Activated T-cell treated with anti-CD3 and anti-CD28 coated beads, Interleukin-2, amount 50 U/mL, for 4 hours (primary cell): ENCODE results near the gene PPAT. TPM values are rescaled to one million over a fixed set of nuclear protein-coding genes. Genes with fewer than 3 reads are reported as not detected.
"Not testable (repeated sequence)": the region's sequence is repeated elsewhere in the genome, so short reads cannot be mapped to it uniquely, and the experiment has no call there.

Experiments used
- ATAC-seq, 2 donors: fragments of 200-7000 bp; cut with Tn5 transposase; one replicate each; pipeline ENCODE4 v1.10.0; 2021
- DNase-seq: peaks from one replicate; pipeline ENCODE4 v3.0.0-alpha.2; 2020
- H3K27me3 Mint-ChIP-seq: one replicate; pipeline ENCODE4 v1.8.0; 2021; ENCODE audit warnings: low read depth, mixed read lengths
- H3K36me3 Mint-ChIP-seq: one replicate; pipeline ENCODE4 v1.8.0; 2022; ENCODE audit warnings: mixed read lengths; ENCODE audit not compliant: insufficient read depth
- H3K4me1 Mint-ChIP-seq: one replicate; pipeline ENCODE4 v1.8.0; 2021; ENCODE audit warnings: low read depth, mixed read lengths
- H3K4me3 Mint-ChIP-seq: one replicate; pipeline ENCODE4 v1.8.0; 2021; ENCODE audit warnings: mild to moderate bottlenecking, moderate library complexity, mixed read lengths
- H3K9me3 Mint-ChIP-seq: one replicate; pipeline ENCODE4 v1.8.0; 2021; ENCODE audit warnings: mixed read lengths
- total RNA-seq, 3 donors: library from RNA; stranded (reverse); gene quantifications; one replicate each; pipeline ENCODE4 v1.2.1, GENCODE V29; 2021

The PPAT gene
- total RNA-seq = 10 to 100 TPM; 68.9 to 79.0 (median 76.7) TPM

DNA sequence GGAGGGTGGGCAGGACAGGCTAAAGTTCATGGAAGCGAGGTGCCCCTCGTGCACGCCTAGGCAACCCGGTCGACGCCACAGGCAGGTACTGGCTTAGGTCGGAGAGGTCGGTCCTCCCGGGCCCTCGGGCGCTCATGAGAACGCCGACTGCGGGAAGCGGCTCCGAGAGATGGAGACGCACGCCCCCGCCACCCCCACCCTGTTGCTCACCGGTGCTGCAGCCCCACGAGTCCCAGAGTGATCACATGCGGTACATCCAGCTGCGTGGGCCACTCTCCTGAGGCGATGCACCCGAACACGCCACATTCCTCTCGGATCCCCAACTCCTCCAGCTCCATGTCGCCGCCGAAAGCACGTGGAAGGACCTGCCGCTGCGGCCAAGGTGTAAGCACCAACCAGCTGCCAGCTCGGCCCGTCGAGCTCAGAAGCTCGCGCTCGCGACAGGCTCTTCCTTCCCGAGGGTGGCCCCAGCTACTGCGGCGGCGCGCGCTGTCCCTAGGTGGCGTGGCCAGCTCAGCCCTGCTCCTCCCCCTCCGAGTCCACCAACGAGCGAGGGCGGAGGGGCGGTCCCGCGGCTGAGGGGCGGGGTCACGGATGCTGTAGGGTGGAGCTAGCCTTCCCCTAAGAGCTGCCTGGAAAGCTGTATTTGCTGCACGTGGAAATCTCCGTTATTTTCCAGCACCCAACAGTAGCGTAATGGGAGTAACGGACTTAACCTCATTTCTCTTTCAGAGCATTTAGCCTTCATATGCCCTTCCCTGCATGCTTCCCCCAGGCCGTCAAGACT, at the start of gene PPAT:
Gene PPAT (minus strand): TSS at position 476 of the 787 bp plus-strand sequence. CDS start 138 bp downstream, at position 338.
- peak within 1 kb of the TSS; percentile 95 for H3K4me3 Mint-ChIP-seq
- no peaks in the 10 kb centered on the region for H3K9me3 Mint-ChIP-seq
- ATAC-seq = peak; percentile 78 to 79
- peaks cover 13% of the 10 kb centered on the region for H3K36me3 Mint-ChIP-seq
- DNase-seq = peak; percentile 99
- H3K4me1 Mint-ChIP-seq = peaks cover 45% of the 10 kb centered on the region
- H3K27me3 Mint-ChIP-seq = no peaks in the 10 kb centered on the region

DNA sequence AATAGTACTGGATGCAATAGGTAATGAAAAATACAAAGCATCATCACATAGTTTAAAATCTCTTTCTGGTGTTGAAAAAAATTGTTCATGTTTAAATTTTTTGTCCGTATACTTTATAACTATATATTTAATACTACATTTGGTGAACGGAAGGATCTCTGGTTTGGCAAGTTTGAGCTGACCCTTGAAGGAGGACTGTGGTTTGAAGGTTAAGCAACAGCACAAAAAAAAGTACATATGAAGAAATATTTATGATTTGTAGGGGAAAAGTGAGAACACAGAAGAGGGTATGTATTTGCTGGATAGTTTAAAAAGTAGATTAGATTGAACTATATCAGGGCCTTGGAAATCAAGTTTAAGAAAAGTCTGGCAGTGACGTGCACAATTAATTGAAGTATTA, 45.3 kb upstream of the PPAT start:
- no peaks in the 10 kb centered on the region for H3K4me1 Mint-ChIP-seq
- ATAC-seq (no peak), DNase-seq (no peak)
- no peak overlapping the region for H3K4me3 Mint-ChIP-seq
- no peaks in the 10 kb centered on the region for H3K9me3 Mint-ChIP-seq
- H3K27me3 Mint-ChIP-seq = no peaks in the 10 kb centered on the region
- peaks cover 40% of the 10 kb centered on the region for H3K36me3 Mint-ChIP-seq

DNA sequence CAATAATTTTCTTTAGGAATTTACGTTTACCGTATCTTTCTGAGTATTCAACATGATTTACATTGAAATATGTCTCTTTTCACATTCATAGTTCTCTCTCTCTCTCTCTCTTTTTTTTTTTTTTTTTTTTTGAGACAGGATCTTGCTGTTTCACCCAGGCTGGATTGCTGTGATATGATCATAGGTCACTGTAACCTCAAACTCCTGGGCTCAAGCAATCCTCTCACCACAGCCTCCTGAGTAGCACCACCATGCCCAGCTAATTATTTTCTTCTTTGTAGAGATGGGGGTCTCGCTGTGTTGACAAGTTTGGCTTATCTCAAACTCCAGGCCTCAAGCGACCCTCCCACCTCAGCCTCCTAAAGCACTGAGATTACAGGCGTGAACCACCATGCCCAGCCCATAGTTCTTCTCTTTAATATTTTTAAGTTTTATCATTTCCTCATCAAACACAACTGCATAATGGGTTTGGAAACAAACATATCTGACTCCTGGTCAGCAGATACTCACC, 41.8 kb upstream of the PPAT start:
- Mint-ChIP-seq H3K36me3 (peaks cover 42% of the 10 kb centered on the region), H3K27me3 (no peaks in the 10 kb centered on the region), H3K4me3 (no peak overlapping the region), H3K9me3 (no peaks in the 10 kb centered on the region), H3K4me1 (no peaks in the 10 kb centered on the region)
- no peak for ATAC-seq
- DNase-seq = no peak

DNA sequence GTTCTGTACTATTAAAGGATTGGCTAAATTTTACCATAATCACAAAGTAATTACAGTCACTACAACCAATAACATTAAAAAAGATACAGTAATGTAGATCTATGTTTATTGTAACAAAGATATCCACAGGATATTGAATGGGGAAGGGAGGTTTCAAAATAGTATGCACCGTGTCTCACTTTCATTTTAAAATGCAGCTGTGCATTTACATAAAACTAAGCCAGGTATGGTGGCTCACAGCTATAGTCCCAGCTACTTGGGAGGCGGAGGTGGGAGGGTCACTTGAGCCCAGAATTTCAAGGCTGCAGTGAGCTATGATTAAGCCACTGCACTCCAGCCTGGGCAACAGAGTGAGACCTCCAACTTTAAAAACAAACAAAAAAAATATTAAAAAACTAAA, 40.5 kb upstream of the PPAT start:
- no peaks in the 10 kb centered on the region for H3K4me1 Mint-ChIP-seq
- DNase-seq = no peak
- no peaks in the 10 kb centered on the region for H3K9me3 Mint-ChIP-seq
- H3K4me3 Mint-ChIP-seq = no peak overlapping the region
- no peak for ATAC-seq
- H3K36me3 Mint-ChIP-seq = peaks cover 45% of the 10 kb centered on the region
- H3K27me3 Mint-ChIP-seq = no peaks in the 10 kb centered on the region

DNA sequence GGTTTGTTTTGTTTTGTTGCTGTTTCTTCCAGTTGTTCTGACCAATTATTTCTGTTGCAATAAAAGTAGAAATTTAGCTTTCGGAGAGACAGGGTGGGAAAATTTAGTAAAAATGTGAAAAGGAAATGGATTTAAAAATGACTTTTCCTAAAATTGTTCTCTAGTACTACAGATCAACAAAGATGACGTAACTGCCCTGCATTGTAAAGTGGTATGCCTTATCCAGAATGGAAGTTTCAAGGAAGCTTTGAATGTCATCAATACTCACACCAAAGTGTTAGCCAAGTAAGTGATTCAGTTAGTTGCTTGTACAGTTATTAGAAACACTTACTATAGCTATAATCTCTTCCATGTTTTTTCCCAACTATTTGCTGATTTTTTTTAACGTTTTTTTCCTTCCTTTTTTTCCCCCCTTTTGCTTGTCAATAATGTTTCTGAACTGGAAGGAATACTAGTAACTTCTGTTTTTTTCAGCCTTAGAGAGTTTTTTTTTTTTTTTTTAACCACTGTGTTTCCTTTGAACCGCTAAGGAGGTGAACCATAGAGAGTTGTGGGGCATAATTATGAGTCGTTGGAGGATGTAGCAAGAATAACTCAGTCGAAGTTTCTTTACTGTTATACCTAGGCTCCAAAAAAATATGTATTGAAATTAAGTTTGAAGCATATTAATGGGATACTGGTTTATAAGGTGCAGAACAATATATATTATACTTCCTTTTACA, 34.2 kb upstream of the PPAT start:
- Mint-ChIP-seq H3K36me3 (peaks cover 18% of the 10 kb centered on the region), H3K4me3 (peak overlapping the region; percentile 96), H3K4me1 (peaks cover 38% of the 10 kb centered on the region), H3K27me3 (no peaks in the 10 kb centered on the region), H3K9me3 (no peaks in the 10 kb centered on the region)
- ATAC-seq (no peak), DNase-seq (no peak)

DNA sequence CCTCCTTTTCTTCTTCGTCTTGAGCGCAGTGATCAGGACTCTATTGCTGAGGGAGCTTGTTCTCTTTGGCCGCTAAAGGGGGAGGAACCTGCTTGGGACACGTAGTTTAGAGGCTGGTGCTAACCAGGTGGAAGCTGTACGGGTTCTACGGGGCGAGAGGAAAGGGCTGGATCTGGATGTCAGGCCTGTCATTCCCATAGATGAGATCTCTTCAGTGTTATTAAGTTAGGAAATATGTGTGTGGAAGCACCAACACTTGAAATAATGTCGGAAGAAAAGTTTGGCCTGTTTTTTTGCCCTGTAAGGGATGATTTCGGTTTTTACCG, 32.6 kb upstream of the PPAT start:
- ATAC-seq (peak; percentile 55 to 63), DNase-seq (no peak)
- peaks cover 12% of the 10 kb centered on the region for H3K36me3 Mint-ChIP-seq
- no peaks in the 10 kb centered on the region for H3K9me3 Mint-ChIP-seq
- peaks cover 46% of the 10 kb centered on the region for H3K4me1 Mint-ChIP-seq
- peak overlapping the region; percentile 96 for H3K4me3 Mint-ChIP-seq
- H3K27me3 Mint-ChIP-seq = no peaks in the 10 kb centered on the region

DNA sequence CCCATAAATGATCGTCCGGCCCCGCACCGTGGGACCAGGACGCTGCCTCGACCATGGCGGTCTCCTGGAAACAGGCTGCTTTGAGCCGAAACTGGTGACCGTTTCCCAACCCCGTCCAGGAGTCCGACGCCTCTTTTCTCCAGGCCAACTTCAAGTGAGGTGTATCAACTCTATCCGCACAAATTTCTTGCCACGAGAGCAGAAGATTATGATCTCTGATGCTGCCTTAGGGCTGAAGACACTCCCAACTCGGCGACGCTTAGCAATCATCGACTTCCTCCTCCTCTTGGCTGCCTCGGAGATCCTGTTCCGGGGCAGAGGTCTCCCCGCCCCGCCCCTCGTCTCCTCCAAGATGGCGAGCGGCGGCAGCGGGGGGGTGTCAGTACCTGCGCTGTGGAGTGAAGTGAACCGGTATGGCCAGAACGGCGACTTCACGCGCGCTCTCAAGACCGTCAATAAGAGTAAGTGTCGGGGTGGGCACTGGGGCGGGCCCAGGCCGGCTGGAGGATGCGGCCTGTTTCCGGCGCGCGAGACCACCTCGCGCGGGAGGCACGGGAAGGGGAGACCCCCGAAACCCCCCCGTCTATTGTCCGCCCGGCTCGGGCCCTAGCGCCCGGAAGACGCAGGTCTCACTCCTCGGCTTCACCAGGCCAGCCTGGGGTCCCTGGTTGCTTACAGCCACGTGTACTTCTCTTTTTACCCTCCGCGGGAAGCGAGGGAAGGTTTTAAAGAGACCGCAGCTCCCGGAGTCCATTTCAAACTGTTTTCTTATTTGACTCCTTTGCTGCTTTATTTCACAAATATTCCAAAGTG, 32.1 kb upstream of the PPAT start, which contains the start of gene SRP72:
Gene SRP72 (plus strand): TSS at position 334 of the 813 bp plus-strand sequence. CDS start 19 bp downstream, at position 353.
- peak; percentile 82 for DNase-seq
- Mint-ChIP-seq H3K4me1 (peaks cover 46% of the 10 kb centered on the region), H3K4me3 (peak within 1 kb of the TSS; percentile 96), H3K9me3 (no peaks in the 10 kb centered on the region), H3K27me3 (no peaks in the 10 kb centered on the region), H3K36me3 (peaks cover 15% of the 10 kb centered on the region)
- peak; percentile 96 to 97 for ATAC-seq

DNA sequence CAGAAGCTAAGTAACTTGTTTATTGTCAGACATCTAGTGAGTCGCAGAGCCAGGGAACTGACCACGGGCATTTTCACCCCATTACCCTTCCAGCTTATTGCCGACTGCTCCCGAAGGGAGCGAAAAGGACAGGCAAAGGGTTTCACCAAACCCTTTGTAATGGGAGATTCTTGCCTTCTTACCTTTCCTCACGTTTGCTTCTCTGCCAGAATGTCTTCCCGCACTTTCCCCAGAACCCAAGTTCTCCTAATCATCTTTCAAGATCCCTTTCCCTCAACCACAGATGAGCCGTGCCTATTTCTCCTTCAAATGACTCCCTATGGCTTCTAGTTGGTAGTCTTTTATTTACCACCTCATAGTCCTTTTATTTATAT, 31.5 kb upstream of the PPAT start:
- Mint-ChIP-seq H3K9me3 (no peaks in the 10 kb centered on the region), H3K4me1 (peaks cover 51% of the 10 kb centered on the region), H3K27me3 (no peaks in the 10 kb centered on the region), H3K4me3 (peak overlapping the region; percentile 96), H3K36me3 (peaks cover 19% of the 10 kb centered on the region)
- DNase-seq (no peak), ATAC-seq (no peak)

DNA sequence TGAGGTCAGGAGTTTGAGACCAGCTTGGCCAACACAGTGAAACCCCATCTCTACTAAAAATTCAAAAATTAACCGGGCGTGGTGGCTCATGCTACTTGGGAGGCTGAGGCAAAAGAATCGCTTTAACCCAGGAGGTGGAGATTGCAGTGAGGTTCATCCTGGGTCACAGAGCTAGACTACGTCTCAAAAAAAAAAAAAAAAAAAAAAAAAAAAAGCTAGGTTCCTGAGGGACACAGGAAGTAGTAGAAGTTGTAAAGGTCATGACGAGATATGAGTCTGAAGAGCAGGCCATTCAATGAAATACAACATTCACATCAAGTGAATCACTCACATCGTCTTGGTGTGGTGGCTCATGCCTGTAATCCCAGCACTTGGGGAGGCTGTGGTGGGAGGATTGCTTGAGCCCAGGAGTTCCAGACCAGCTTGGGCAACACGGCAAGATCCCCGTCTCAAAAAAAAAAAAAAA, 30.9 kb upstream of the PPAT start:
- H3K4me3 Mint-ChIP-seq = peak overlapping the region; percentile 96
- peaks cover 17% of the 10 kb centered on the region for H3K36me3 Mint-ChIP-seq
- H3K27me3 Mint-ChIP-seq, DNase-seq, H3K9me3 Mint-ChIP-seq: not testable (repeated sequence)
- peaks cover 51% of the 10 kb centered on the region for H3K4me1 Mint-ChIP-seq
- peak in 1 of 2 donors; percentile 18 for ATAC-seq

DNA sequence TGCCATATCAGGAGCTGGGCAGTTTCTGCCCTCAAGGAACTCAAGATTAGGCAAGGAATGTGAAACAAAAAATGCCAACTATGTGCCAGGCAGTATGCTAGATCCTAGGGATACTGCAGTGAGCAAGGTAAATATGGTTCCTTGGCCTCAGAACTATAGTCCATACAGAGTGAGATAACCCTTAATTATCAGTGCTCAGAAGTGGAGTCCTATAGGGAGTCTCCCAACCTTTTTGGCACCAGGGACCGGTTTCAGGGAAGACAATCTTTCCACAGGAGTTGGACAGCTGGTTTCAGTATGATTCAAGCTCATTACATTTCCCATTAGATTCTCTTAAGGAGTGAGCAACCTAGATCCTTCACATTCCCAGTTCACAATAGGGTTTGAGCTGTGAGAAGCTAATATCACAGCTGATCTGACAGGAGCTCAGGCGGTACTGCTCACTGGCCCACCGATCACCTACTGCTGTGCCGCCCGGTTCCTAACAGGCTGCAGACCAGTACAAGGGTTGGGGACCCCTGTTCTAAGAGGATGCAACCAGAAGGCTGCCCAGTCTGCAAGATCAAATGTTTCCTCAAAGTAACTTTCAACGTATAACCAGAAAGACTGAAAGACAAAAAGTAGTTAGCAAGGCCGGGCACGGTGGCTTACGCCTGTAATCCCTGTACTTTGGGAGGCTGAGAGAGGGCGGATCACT, 30.3 kb upstream of the PPAT start:
- H3K4me3 Mint-ChIP-seq = peak overlapping the region; percentile 96
- DNase-seq = no peak
- no peak for ATAC-seq
- H3K9me3 Mint-ChIP-seq = no peaks in the 10 kb centered on the region
- H3K27me3 Mint-ChIP-seq = no peaks in the 10 kb centered on the region
- peaks cover 51% of the 10 kb centered on the region for H3K4me1 Mint-ChIP-seq
- peaks cover 20% of the 10 kb centered on the region for H3K36me3 Mint-ChIP-seq

DNA sequence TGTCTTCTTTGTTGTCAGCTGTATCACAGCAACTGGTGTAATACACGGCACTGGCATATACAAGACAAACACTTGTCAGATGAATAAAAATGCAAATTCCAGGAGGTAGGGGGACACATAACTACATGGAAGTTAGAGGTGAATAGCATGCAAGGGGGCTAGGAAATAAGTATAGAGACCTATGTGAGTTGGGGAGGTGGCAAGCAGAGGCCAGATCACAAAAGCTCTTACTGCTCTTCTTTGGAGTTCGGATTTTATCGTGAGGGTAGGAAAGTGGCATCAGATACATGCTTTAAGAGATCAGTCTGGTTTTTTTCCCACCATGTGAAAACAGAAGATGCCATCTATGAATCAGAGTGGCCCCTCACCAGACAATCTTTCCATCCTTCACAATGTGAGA, 29.2 kb upstream of the PPAT start:
- DNase-seq (no peak), ATAC-seq (no peak)
- peaks cover 26% of the 10 kb centered on the region for H3K36me3 Mint-ChIP-seq
- peaks cover 54% of the 10 kb centered on the region for H3K4me1 Mint-ChIP-seq
- no peaks in the 10 kb centered on the region for H3K9me3 Mint-ChIP-seq
- H3K27me3 Mint-ChIP-seq = no peaks in the 10 kb centered on the region
- H3K4me3 Mint-ChIP-seq = peak overlapping the region; percentile 7

DNA sequence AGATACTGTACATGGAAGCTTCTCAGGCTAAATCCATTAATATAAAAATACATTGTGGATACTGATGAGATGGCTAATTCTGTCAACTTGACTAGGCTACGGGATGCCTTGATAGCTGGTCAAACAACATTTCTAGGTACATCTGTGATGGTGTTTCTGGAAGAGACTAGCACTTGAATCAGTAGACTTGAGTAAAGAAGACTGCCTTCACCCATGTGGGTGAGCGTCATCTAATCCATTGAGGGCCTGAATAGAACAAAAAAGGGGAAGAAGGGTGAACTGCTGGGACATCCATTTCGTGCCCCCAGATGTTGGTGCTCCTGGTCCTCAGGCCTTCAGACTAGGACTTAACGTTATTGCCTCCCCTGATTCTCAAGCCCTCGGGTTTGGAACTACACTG, 28.3 kb upstream of the PPAT start:
- Mint-ChIP-seq H3K9me3 (no peaks in the 10 kb centered on the region), H3K36me3 (peaks cover 27% of the 10 kb centered on the region), H3K27me3 (no peaks in the 10 kb centered on the region), H3K4me1 (peaks cover 46% of the 10 kb centered on the region), H3K4me3 (no peak overlapping the region)
- ATAC-seq = no peak
- no peak for DNase-seq

DNA sequence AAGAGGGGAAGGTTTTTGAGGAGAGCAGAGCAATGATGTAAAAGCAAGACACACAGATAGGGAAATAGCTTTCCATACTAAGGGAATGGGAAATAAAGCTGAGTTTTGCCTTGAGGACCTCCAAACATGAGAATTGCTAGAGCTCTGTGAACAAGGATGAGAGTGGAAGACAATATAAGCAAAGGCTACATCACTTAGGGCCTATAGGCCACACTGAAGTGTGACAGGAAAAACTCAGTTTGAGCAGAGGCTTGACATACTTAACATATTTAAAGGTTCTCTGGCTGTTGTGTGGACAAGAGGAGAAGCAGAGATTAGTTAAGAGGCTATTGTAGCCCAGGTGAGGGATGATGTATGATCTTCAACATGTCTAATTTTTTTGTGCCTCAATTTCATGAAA, 26.7 kb upstream of the PPAT start:
- no peaks in the 10 kb centered on the region for H3K27me3 Mint-ChIP-seq
- DNase-seq (no peak), ATAC-seq (no peak)
- no peaks in the 10 kb centered on the region for H3K9me3 Mint-ChIP-seq
- H3K36me3 Mint-ChIP-seq = peaks cover 31% of the 10 kb centered on the region
- peaks cover 39% of the 10 kb centered on the region for H3K4me1 Mint-ChIP-seq
- no peak overlapping the region for H3K4me3 Mint-ChIP-seq

DNA sequence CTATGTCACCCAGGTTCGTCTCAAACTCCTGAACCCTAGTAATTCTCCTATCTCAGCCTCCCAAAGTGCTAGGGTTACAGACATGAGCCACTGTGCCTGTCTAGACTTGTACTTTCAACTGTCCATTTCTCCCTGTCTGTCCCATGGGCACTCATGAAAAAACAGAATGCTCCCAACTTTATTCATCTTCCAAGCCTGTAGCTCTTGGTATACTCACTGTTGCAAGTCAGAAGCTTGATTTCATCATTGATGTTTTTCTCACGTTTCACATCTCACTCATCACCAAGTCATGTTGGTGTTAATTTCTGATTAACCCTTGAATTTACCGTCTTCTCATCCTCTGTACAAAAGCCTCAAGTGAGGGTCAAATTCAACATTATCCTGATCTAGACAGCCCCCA, 24.7 kb upstream of the PPAT start:
- peaks cover 42% of the 10 kb centered on the region for H3K36me3 Mint-ChIP-seq
- ATAC-seq = no peak
- H3K4me1 Mint-ChIP-seq = peaks cover 25% of the 10 kb centered on the region
- no peaks in the 10 kb centered on the region for H3K9me3 Mint-ChIP-seq
- H3K4me3 Mint-ChIP-seq = no peak overlapping the region
- DNase-seq = no peak
- H3K27me3 Mint-ChIP-seq = no peaks in the 10 kb centered on the region
